ENCODE data around the gene CD46.

GRCh38 chr1:207752456-207752998, 673 bp downstream of the CD46 start:
- TF ChIP-seq CTCF (IDR thresholded peaks at IDR 0.05 in 8 of 11, conservative IDR thresholded peaks at IDR 0.05 in 3 of 11) (no peak), POLR2AphosphoS5 (IDR thresholded peaks at IDR 0.05) (no peak), POLR2A (IDR thresholded peaks at IDR 0.05) (no peak)
